Kidney epithelial cell (primary cell): ENCODE results near the gene NHLRC3. TPM values are rescaled to one million over a fixed set of nuclear protein-coding genes. Genes with fewer than 3 reads are reported as not detected.
A peak's percentile ranks its signal among the peaks of the same experiment; 100 is the strongest.
"Not testable (repeated sequence)": the region's sequence is repeated elsewhere in the genome, so short reads cannot be mapped to it uniquely, and the experiment has no call there.

Experiments used
- DNase-seq: peaks from one replicate; pipeline ENCODE4 v3.0.0-alpha.2; 2010; ENCODE audit warnings: low read depth
- H3K27me3 ChIP-seq: 2 replicates; pipeline ENCODE4 v1.6.0; 2011; ENCODE audit warnings: low read length; ENCODE audit not compliant: control insufficient read depth, insufficient read depth
- H3K36me3 ChIP-seq: 2 replicates; pipeline ENCODE4 v1.5.1; 2011; ENCODE audit warnings: low read length; ENCODE audit not compliant: control insufficient read depth, insufficient read depth
- H3K4me3 ChIP-seq: 2 replicates; pipeline ENCODE4 v1.5.1; 2011; ENCODE audit warnings: low read depth, mild to moderate bottlenecking, control low read depth, low read length
- CTCF ChIP-seq: IDR thresholded peaks from 2 replicates; pipeline ENCODE4 v1.5.1; 2011; ENCODE audit warnings: mild to moderate bottlenecking, moderate library complexity, low read length, control low read depth, inconsistent platforms; ENCODE audit not compliant: insufficient read depth, poor library complexity, severe bottlenecking
- total RNA-seq: library from RNA; depleted of rRNA; stranded (reverse); fragments of >200 nt; gene quantifications from 2 replicates; pipeline ENCODE4 v1.2.3, GENCODE V29; 2015

NHLRC3 gene
- total RNA-seq = 15.7 and 17.8 TPM in 2 replicates

- peak; percentile 76 for DNase-seq
These were observed at the start of gene NHLRC3, which contains the start of gene PROSER1 for GRCh38 chr13:39037880-39038568. Gene NHLRC3, plus strand, starts transcription at chr13:39038456. Its CDS starts 184 bp downstream, at chr13:39038640. Gene PROSER1, minus strand, starts transcription at chr13:39038089. Its CDS starts 847 bp downstream, at chr13:39037242.

GRCh38 chr13:38990693-38991092, 47.6 kb upstream of the NHLRC3 start, which contains the start of gene STOML3:
Gene STOML3, minus strand, starts transcription at chr13:38990831. Its CDS starts 110 bp downstream, at chr13:38990721.
- no peak for DNase-seq
- no peak for TF ChIP-seq CTCF
- no peaks in the 10 kb centered on the region for H3K27me3 ChIP-seq
- H3K36me3 ChIP-seq = no peaks in the 10 kb centered on the region
- no peak within 1 kb of the TSS for H3K4me3 ChIP-seq

More at GRCh38 chr13:39037880-39038568, at the start of gene NHLRC3, which contains the start of gene PROSER1:
- Histone ChIP-seq H3K36me3 (no peaks in the 10 kb centered on the region), H3K4me3 (peak within 1 kb of the TSS; percentile 73), H3K27me3 (no peaks in the 10 kb centered on the region)
- no peak for TF ChIP-seq CTCF

- no peak for TF ChIP-seq CTCF
- no peaks in the 10 kb centered on the region for H3K27me3 ChIP-seq
- H3K36me3 ChIP-seq = no peaks in the 10 kb centered on the region
- H3K4me3 ChIP-seq = no peak overlapping the region
- no peak for DNase-seq
These were observed 44.9 kb upstream of the NHLRC3 start for GRCh38 chr13:38993381-38993780.

- no peak for TF ChIP-seq CTCF
- Histone ChIP-seq H3K36me3 (no peaks in the 10 kb centered on the region), H3K4me3 (no peak overlapping the region), H3K27me3 (no peaks in the 10 kb centered on the region)
- DNase-seq = no peak
These were observed 39.5 kb upstream of the NHLRC3 start for GRCh38 chr13:38998739-38999138.

GRCh38 chr13:39006371-39007111, 31.7 kb upstream of the NHLRC3 start:
- not testable (repeated sequence) for H3K27me3 ChIP-seq, H3K36me3 ChIP-seq, DNase-seq, H3K4me3 ChIP-seq

- H3K36me3 ChIP-seq = peaks cover 2% of the 10 kb centered on the region
- no peak for DNase-seq
- TF ChIP-seq CTCF = no peak
- no peaks in the 10 kb centered on the region for H3K27me3 ChIP-seq
- H3K4me3 ChIP-seq = no peak overlapping the region
These were observed 25.6 kb upstream of the NHLRC3 start for GRCh38 chr13:39012608-39013007.
